Body of pancreas (tissue), 4 donors: ENCODE measurements around the gene CYGB. TPM values are rescaled to one million over a fixed set of nuclear protein-coding genes. Genes with fewer than 3 reads are reported as not detected.

ENCODE experiments used
- ATAC-seq: fragments of 150-250 bp; one replicate; pipeline ENCODE4 v1.9.1; 2016
- DNase-seq, 4 donors: peaks; one replicate each; pipeline ENCODE4 v3.0.0-alpha.2; 2019
- H3K27ac ChIP-seq, 4 donors: fragments of 200-600 bp; sonication (generic); 1 replicate in 3 of 4; 2 replicates in 1 of 4; pipeline versions ENCODE4 v1.5.1 to v1.6.1; 2016 to 2019; ENCODE audit warnings: mild to moderate bottlenecking in 1 of 4, mixed read lengths in 1 of 4, moderate library complexity in 1 of 4
- H3K27me3 ChIP-seq, 2 donors: fragments of 200-600 bp; sonication (generic); one replicate each; pipeline ENCODE4 v1.6.0; 2016; ENCODE audit warnings: mild to moderate bottlenecking in 1 of 2
- H3K36me3 ChIP-seq, 2 donors: fragments of 200-600 bp; sonication (generic); replicated peaks in 1 of 2; 2 replicates each; pipeline ENCODE4 v1.5.1; 2016; ENCODE audit warnings: low read depth in 2 of 2; ENCODE audit not compliant: insufficient read depth in 1 of 2
- H3K4me1 ChIP-seq: fragments of 200-600 bp; sonication (generic); one replicate; pipeline ENCODE4 v1.6.0; 2016
- H3K4me3 ChIP-seq, 2 donors: fragments of 200-600 bp; sonication (generic); 1 replicate in 1 of 2; 2 replicates in 1 of 2; pipeline ENCODE4 v1.5.1; 2016 to 2019
- H3K9me3 ChIP-seq, 3 donors: fragments of 200-600 bp; sonication (generic); 1 replicate in 2 of 3; 2 replicates in 1 of 3; pipeline ENCODE4 v1.5.1; 2016
- CTCF ChIP-seq, 7 experiments: fragments of 450-650 bp in 4 of 7; fragments of 200-600 bp in 3 of 7; sonication (generic) in 3 of 7; IDR thresholded peaks; one replicate each; pipeline ENCODE4 v1.5.1; 2016 to 2019; ENCODE audit warnings: antibody characterized with exemption in 7 of 7
- POLR2A ChIP-seq, 3 donors: fragments of 450-650 bp; IDR thresholded peaks; one replicate each; pipeline ENCODE4 v1.6.1; 2016; ENCODE audit warnings: antibody characterized with exemption in 3 of 3, mild to moderate bottlenecking in 2 of 3
- whole genome bisulfite sequencing, 2 donors: methylation state at CpG; one replicate each; pipeline ENCODE4 v1.1.5; 2017; 5-methylcytosine and 5-hydroxymethylcytosine counted together
- intact Hi-C: fragments of 100-400 bp; cut with DNase I; formaldehyde crosslinking; loops from one replicate; pipeline ENCODE4 v1.15.1; 2023
- total RNA-seq, 2 donors: library from RNA; depleted of rRNA; stranded (reverse); fragments of >200 nt; gene quantifications; one replicate each; pipeline ENCODE4 v1.1.0, GENCODE V29; 2016

CYGB gene
- total RNA-seq, 2 donors from 2014 or later: 9.6 to 21.1 TPM

GRCh38 chr17:76584427-76585032 is 47.0 kb upstream of the CYGB start:
- H3K27ac ChIP-seq: peak overlapping the region in 3 of 4 donors; percentile 78 to 79 (median 78)
- TF ChIP-seq POLR2A (IDR thresholded peaks at IDR 0.05) (no peak), CTCF (IDR thresholded peaks at IDR 0.05) (no peak)
- WGBS, 2 donors: 22 to 63% methylated on average over 8 to 17 of the region's 17 CpGs

GRCh38 chr17:76582660-76583059 is 45.2 kb upstream of the CYGB start:
- DNase-seq (no peak), ATAC-seq (no peak)
- TF ChIP-seq POLR2A (IDR thresholded peaks at IDR 0.05) (no peak), CTCF (IDR thresholded peaks at IDR 0.05) (no peak)
- peaks cover 24% of the 10 kb centered on the region for H3K4me1 ChIP-seq
- intact Hi-C loops: no loop called here
- no peaks in the 10 kb centered on the region for H3K27me3 ChIP-seq
- no peaks in the 10 kb centered on the region for H3K9me3 ChIP-seq
- no peaks in the 10 kb centered on the region for H3K36me3 ChIP-seq
- H3K4me3 ChIP-seq: no peak overlapping the region
- WGBS, 2 donors: 48 to 69% methylated on average over 3 of the region's 3 CpGs
- H3K27ac ChIP-seq: no peak overlapping the region

More at GRCh38 chr17:76584427-76585032, 47.0 kb upstream of the CYGB start:
- peaks cover 24% of the 10 kb centered on the region for H3K4me1 ChIP-seq
- no peaks in the 10 kb centered on the region for H3K9me3 ChIP-seq
- intact Hi-C loops: no loop called here
- H3K36me3 ChIP-seq: no peaks in the 10 kb centered on the region
- DNase-seq (no peak), ATAC-seq (no peak)
- H3K27me3 ChIP-seq: no peaks in the 10 kb centered on the region
- H3K4me3 ChIP-seq: peak overlapping the region in 1 of 2 donors; percentile 32

GRCh38 chr17:76581515-76581914 is 44.0 kb upstream of the CYGB start:
- no peak for TF ChIP-seq POLR2A (IDR thresholded peaks at IDR 0.05)
- intact Hi-C loops: no loop called here
- Histone ChIP-seq H3K36me3 (no peaks in the 10 kb centered on the region), H3K27me3 (no peaks in the 10 kb centered on the region), H3K4me1 (peaks cover 24% of the 10 kb centered on the region), H3K27ac (no peak overlapping the region), H3K9me3 (no peaks in the 10 kb centered on the region), H3K4me3 (no peak overlapping the region)
- no peak for DNase-seq
- ATAC-seq: no peak
- 77 to 78% methylated on average over 5 of the region's 5 CpGs for WGBS, 2 donors

- ATAC-seq: no peak
- H3K27me3 ChIP-seq: no peaks in the 10 kb centered on the region
- H3K9me3 ChIP-seq: no peaks in the 10 kb centered on the region
- WGBS, 2 donors: 87 to 92% methylated on average over 2 of the region's 2 CpGs
- no peak for DNase-seq
- intact Hi-C loops: no loop called here
- TF ChIP-seq CTCF (IDR thresholded peaks at IDR 0.05) (no peak), POLR2A (IDR thresholded peaks at IDR 0.05) (no peak)
- no peak overlapping the region for H3K4me3 ChIP-seq
- no peaks in the 10 kb centered on the region for H3K36me3 ChIP-seq
- H3K4me1 ChIP-seq: peaks cover 3% of the 10 kb centered on the region
- H3K27ac ChIP-seq: no peak overlapping the region
Observed at GRCh38 chr17:76579281-76579680, 41.8 kb upstream of the CYGB start.

- intact Hi-C loops: no loop called here
- Histone ChIP-seq H3K4me1 (no peaks in the 10 kb centered on the region), H3K4me3 (no peak overlapping the region), H3K27ac (no peak overlapping the region), H3K36me3 (no peaks in the 10 kb centered on the region), H3K9me3 (no peaks in the 10 kb centered on the region), H3K27me3 (no peaks in the 10 kb centered on the region)
- DNase-seq (no peak), ATAC-seq (no peak)
- WGBS, 2 donors: 67 to 69% methylated on average over 5 of the region's 5 CpGs
- TF ChIP-seq CTCF (IDR thresholded peaks at IDR 0.05): no peak
- TF ChIP-seq POLR2A (IDR thresholded peaks at IDR 0.05): no peak
Observed at GRCh38 chr17:76578376-76578775, 40.9 kb upstream of the CYGB start.
